HL-60/S4 (cell line): ENCODE measurements around the gene ITPRID1.
"Not testable (repeated sequence)": the region's sequence is repeated elsewhere in the genome, so short reads cannot be mapped to it uniquely, and the experiment has no call there.

Experiments
- in situ Hi-C: fragments of 300-500 bp; cut with MboI; formaldehyde crosslinking; loops from 2 replicates; pipeline ENCODE4 v1.14.3; 2022; ENCODE audit warnings: low sequenced_read_pairs

Gene ITPRID1

GRCh38 chr7:31513790-31514189 is at the start of gene ITPRID1:
TSS of gene ITPRID1 (plus strand) at chr7:31514090. CDS start at chr7:31553025, 38,935 bp downstream.
- in situ Hi-C loops, result no loop called here

- in situ Hi-C loops, result no loop called here
Observed at GRCh38 chr7:31464601-31465000, 49.3 kb upstream of the ITPRID1 start.

- in situ Hi-C loops, result no loop called here
Observed at GRCh38 chr7:31465285-31465684, 48.6 kb upstream of the ITPRID1 start.

- in situ Hi-C loops, result no loop called here
Observed at GRCh38 chr7:31466036-31466435, 47.9 kb upstream of the ITPRID1 start.

- in situ Hi-C loops, result not testable (repeated sequence)
Observed at GRCh38 chr7:31470883-31471282, 43.0 kb upstream of the ITPRID1 start.

GRCh38 chr7:31475368-31475767 is 38.5 kb upstream of the ITPRID1 start:
- in situ Hi-C loops, result no loop called here

- in situ Hi-C loops, result no loop called here
Observed at GRCh38 chr7:31476073-31476745, 37.7 kb upstream of the ITPRID1 start.

GRCh38 chr7:31476941-31477677 is 36.8 kb upstream of the ITPRID1 start:
- in situ Hi-C loops, result no loop called here

- in situ Hi-C loops, result no loop called here
Observed at GRCh38 chr7:31478018-31478417, 35.9 kb upstream of the ITPRID1 start.

- in situ Hi-C loops, result no loop called here
Observed at GRCh38 chr7:31478721-31479120, 35.2 kb upstream of the ITPRID1 start.

GRCh38 chr7:31487071-31487470 is 26.8 kb upstream of the ITPRID1 start:
- in situ Hi-C loops, result no loop called here

GRCh38 chr7:31487476-31487875 is 26.4 kb upstream of the ITPRID1 start:
- in situ Hi-C loops, result no loop called here

- in situ Hi-C loops, result no loop called here
Observed at GRCh38 chr7:31488562-31489203, 25.2 kb upstream of the ITPRID1 start.

GRCh38 chr7:31490796-31491314 is 23.0 kb upstream of the ITPRID1 start:
- in situ Hi-C loops, result no loop called here

GRCh38 chr7:31492086-31492485 is 21.8 kb upstream of the ITPRID1 start:
- in situ Hi-C loops, result no loop called here

- in situ Hi-C loops, result no loop called here
Observed at GRCh38 chr7:31493714-31494181, 20.1 kb upstream of the ITPRID1 start.

- in situ Hi-C loops, result no loop called here
Observed at GRCh38 chr7:31494421-31494820, 19.5 kb upstream of the ITPRID1 start.

- in situ Hi-C loops, result no loop called here
Observed at GRCh38 chr7:31495653-31496052, 18.2 kb upstream of the ITPRID1 start.

- in situ Hi-C loops, result no loop called here
Observed at GRCh38 chr7:31497516-31497915, 16.4 kb upstream of the ITPRID1 start.

GRCh38 chr7:31500656-31501055 is 13.2 kb upstream of the ITPRID1 start:
- in situ Hi-C loops, result no loop called here

GRCh38 chr7:31508823-31509222 is 5.1 kb upstream of the ITPRID1 start:
- in situ Hi-C loops, result no loop called here

GRCh38 chr7:31512166-31512565 is 1.7 kb upstream of the ITPRID1 start:
- in situ Hi-C loops, result no loop called here
